Measurements from ENCODE around the gene ARHGAP5.
"Not testable (repeated sequence)": the region's sequence is repeated elsewhere in the genome, so short reads cannot be mapped to it uniquely, and the experiment has no call there.

The ARHGAP5 gene

GRCh38 chr14:32128703-32129102 lies 51.6 kb downstream of the ARHGAP5 start:
- TF ChIP-seq CTCF (IDR thresholded peaks at IDR 0.05; ENCODE audit: low read depth, low read length) = no peak
- DNase-seq = no peak
- Histone ChIP-seq H3K4me3 (ENCODE audit: low read depth, low read length) (no peak overlapping the region), H3K36me3 (peaks cover 4% of the 10 kb centered on the region), H3K9me3 (ENCODE audit: severe bottlenecking) (peaks cover 7% of the 10 kb centered on the region), H3K27me3 (ENCODE audit: insufficient read depth, low read depth, severe bottlenecking) (no peaks in the 10 kb centered on the region), H3K27ac (no peak overlapping the region)

- Histone ChIP-seq H3K9me3 (ENCODE audit: severe bottlenecking) (peaks cover 7% of the 10 kb centered on the region), H3K27me3 (ENCODE audit: insufficient read depth, low read depth, severe bottlenecking) (no peaks in the 10 kb centered on the region), H3K4me3 (ENCODE audit: low read depth, low read length) (no peak overlapping the region), H3K27ac (no peak overlapping the region), H3K36me3 (peaks cover 4% of the 10 kb centered on the region)
- TF ChIP-seq CTCF (IDR thresholded peaks at IDR 0.05; ENCODE audit: low read depth, low read length) = no peak
- no peak for DNase-seq
These were observed 52.0 kb downstream of the ARHGAP5 start for GRCh38 chr14:32129124-32129523.

GRCh38 chr14:32131689-32132088 lies 54.6 kb downstream of the ARHGAP5 start:
- H3K36me3 ChIP-seq; H3K4me3 ChIP-seq (ENCODE audit: low read depth, low read length); H3K27ac ChIP-seq; H3K27me3 ChIP-seq (ENCODE audit: insufficient read depth, low read depth, severe bottlenecking); DNase-seq; H3K9me3 ChIP-seq (ENCODE audit: severe bottlenecking): not testable (repeated sequence)

- H3K4me3 ChIP-seq (ENCODE audit: low read depth, low read length) = no peak overlapping the region
- no peak for DNase-seq
- peaks cover 2% of the 10 kb centered on the region for H3K9me3 ChIP-seq (ENCODE audit: severe bottlenecking)
- TF ChIP-seq CTCF (IDR thresholded peaks at IDR 0.05; ENCODE audit: low read depth, low read length) = no peak
- no peaks in the 10 kb centered on the region for H3K27me3 ChIP-seq (ENCODE audit: insufficient read depth, low read depth, severe bottlenecking)
- peaks cover 8% of the 10 kb centered on the region for H3K36me3 ChIP-seq
- H3K27ac ChIP-seq = no peak overlapping the region
These were observed 57.5 kb downstream of the ARHGAP5 start for GRCh38 chr14:32134448-32135097.

- TF ChIP-seq CTCF (IDR thresholded peaks at IDR 0.05; ENCODE audit: low read depth, low read length) = no peak
- Histone ChIP-seq H3K27ac (no peak overlapping the region), H3K36me3 (peaks cover 8% of the 10 kb centered on the region), H3K9me3 (ENCODE audit: severe bottlenecking) (peaks cover 2% of the 10 kb centered on the region), H3K27me3 (ENCODE audit: insufficient read depth, low read depth, severe bottlenecking) (no peaks in the 10 kb centered on the region), H3K4me3 (ENCODE audit: low read depth, low read length) (no peak overlapping the region)
- DNase-seq = no peak
These were observed 59.1 kb downstream of the ARHGAP5 start for GRCh38 chr14:32136027-32136825.

- no peak overlapping the region for H3K27ac ChIP-seq
- H3K4me3 ChIP-seq (ENCODE audit: low read depth, low read length) = no peak overlapping the region
- peaks cover 8% of the 10 kb centered on the region for H3K36me3 ChIP-seq
- H3K9me3 ChIP-seq (ENCODE audit: severe bottlenecking) = peaks cover 2% of the 10 kb centered on the region
- H3K27me3 ChIP-seq (ENCODE audit: insufficient read depth, low read depth, severe bottlenecking) = no peaks in the 10 kb centered on the region
- no peak for TF ChIP-seq CTCF (IDR thresholded peaks at IDR 0.05; ENCODE audit: low read depth, low read length)
- no peak for DNase-seq
These were observed 60.2 kb downstream of the ARHGAP5 start for GRCh38 chr14:32137313-32137712.

Data from WERI-Rb-1 (cell line).